Fibroblast of the conjunctiva (primary cell): Measurements from ENCODE around the gene CADM2.
"Not testable (repeated sequence)": the region's sequence is repeated elsewhere in the genome, so short reads cannot be mapped to it uniquely, and the experiment has no call there.

ENCODE experiments used
- DNase-seq: peaks from one replicate; pipeline ENCODE4 v3.0.0-alpha.2; 2010; ENCODE audit warnings: low read depth

CADM2 gene

DNA sequence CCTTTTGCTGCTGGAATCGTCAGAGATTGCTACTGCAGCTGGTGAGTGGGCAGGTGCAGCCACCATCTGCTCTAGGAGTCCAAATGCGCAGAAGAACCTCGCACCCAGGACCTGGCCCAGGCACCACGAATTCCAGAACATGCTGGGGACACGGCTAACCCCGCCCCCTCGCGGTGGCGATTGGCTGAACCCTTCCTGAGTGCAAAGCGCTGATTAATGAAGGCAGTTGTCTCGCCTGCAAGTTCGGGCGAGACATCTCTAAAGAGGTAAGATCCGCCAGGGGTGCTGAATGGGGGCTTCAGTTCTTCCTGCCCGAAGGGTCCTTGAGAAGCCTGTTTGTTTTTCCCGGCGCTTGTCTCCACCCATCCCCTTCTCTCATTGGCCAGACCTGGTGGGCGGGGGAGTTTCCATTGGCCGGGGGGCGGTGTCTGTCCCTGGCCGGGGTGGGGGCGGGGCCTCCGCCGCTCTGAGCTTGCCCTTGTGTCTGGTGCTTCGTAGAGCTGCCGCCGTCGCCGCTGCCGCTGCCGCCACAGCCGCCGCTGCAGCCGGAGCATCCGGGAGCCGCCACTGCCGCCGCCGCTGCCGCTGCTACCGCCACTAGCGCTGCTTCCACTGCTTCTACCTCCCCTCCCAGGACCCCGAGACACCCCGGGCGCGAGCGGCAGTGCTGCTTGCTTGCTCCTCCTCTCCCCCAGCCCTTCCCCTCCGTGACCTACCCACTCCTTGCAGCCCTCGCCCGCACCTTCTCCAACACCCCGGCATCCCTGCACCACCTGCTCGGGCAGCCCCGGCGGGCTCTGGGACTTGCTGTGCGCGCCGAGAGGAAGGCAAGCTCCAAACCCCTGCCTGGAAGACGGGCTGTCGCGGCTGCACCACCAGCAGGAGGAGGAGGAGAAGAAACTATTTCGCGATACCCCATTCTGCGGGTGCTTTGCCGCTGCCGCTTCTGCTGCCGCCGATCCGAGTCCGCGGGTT, at the start of gene CADM2:
Gene CADM2 (plus strand): TSS at position 495 of the 975 bp plus-strand sequence.
- peak; percentile 46 for DNase-seq

GRCh38 chr3:84918592-84918991, 40.2 kb upstream of the CADM2 start:
- not testable (repeated sequence) for DNase-seq

DNA sequence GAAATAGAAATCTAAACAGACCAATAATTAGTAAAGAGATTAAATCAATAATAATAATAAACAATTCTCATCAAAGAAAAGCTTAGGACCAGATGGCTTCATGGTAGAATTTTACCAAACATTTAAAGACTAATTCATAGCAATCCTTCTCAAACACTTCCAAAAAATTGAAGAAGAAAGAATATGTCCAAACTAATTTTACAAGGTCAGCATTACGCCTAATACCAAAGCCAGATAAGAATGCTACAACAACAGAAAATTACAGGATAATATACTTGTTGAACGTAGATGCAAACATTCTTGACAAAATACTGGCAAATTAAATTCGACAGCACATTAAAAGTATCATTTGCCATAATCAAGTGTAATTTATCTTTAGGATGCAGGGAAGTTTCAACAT, 36.1 kb upstream of the CADM2 start:
- DNase-seq = no peak

DNA sequence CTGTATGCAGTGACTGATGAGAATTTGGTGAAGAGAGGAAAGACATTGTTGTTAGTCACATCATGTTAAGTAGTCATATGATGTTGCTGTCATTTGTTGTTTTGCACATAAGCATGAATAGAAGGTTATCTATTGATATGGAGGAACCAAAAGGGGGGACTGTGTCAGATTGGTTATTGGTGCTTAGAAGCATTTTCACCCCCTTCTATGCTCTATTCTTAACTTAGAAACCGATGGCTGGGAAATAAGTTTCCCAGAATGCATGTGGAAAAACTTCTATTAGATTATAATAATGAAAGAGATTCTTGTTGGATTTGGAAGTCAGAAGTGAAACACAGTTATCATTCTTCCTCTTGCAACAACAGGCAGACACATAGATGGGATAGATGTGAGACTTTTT, 33.2 kb upstream of the CADM2 start:
- no peak for DNase-seq

- no peak for DNase-seq
Observed at GRCh38 chr3:84943379-84943778, 15.4 kb upstream of the CADM2 start.

DNA sequence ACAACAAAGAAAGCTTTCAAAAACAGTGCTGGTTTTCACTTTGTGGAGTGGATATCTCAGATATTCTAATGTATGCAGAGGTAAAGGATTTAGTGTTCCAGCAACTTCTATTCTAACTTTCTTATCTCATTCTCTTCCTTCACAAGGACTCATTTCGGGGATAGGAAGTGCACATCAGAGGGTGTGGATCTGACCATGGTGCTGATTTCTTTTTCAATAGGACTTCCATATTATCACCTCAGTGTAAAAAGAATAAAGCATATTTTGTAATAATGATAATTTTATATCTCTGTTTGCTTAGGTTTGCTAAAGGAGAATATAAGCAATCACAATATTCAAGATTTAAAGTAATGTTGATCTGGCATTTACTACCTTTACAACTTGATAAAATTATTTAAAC, 12.5 kb upstream of the CADM2 start:
- no peak for DNase-seq

DNA sequence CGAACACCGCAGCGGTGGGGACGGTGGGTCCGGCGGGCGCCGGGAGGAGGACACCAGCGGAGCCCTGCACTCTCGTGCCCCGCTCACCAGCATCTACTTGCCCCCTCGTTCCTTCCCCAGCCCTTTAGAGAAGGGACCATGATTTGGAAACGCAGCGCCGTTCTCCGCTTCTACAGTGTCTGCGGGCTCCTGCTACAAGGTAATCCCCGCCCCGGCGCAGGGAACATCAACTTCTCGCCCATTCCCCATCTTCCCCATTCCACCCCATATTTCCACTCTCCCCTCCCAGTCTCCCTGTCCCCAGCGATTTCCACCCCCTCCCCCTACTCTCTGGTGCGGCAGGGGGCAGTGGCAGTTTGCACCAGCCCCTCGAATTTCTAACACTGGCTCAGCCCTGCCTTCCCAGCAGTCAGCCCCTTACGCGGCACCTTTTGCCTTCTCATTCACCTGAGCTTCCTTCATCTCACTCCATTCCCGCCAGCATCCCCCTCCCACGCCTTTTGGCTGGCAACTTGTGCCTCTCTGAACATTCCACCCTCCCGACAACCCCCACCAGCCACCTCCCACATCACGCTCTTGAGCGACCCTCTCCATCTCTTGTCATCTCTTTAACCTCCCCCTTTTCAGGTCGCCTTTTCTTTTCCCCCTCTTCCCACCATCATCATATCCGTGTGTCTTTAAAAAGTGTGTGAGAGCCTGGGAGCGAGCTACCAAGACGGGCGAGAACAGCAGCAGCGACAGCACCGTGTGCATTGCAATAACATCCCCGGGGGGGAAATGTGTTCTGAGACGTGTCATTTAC, 882 bp downstream of the CADM2 start:
- no peak for DNase-seq

DNA sequence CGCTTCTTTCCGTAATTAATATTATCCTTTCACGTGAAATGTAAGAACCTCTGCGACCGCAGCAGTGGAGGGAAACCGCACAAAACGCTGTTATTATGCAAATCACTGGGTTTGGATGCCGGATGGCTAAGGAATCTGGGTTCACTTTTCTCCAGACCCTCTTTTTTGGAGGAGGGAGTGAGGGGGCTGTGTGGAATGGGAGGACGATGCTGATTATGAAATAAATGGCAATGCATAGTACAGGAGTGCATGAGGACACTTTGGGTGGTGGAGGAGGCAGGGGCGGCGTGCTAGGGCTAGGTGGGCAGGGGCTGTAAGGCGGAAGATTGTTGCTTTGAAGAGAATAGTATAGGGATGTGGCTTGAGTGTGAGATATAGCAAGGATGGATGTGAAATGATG, 1.8 kb downstream of the CADM2 start:
- no peak for DNase-seq

DNA sequence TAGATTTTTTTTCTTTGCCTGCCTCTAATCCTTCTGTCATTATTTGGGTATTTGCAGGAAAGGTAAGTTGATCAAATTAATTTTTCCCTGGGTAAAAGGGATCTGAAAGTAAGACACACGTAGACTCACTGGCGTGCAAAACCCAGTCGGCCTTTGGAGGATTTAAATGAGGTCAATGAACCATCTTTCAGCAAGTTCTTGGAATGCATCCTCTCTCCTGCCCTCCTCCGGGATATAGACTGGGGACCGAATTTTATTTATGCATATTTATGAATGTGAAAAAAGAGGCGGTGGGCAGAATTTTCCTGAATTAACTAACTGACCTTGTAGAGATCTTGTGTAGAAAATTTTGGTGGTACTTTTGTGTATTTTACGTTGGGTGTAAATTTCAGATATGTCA, 2.2 kb downstream of the CADM2 start:
- DNase-seq = no peak

GRCh38 chr3:84961521-84962255, 2.9 kb downstream of the CADM2 start:
- DNase-seq = no peak

DNA sequence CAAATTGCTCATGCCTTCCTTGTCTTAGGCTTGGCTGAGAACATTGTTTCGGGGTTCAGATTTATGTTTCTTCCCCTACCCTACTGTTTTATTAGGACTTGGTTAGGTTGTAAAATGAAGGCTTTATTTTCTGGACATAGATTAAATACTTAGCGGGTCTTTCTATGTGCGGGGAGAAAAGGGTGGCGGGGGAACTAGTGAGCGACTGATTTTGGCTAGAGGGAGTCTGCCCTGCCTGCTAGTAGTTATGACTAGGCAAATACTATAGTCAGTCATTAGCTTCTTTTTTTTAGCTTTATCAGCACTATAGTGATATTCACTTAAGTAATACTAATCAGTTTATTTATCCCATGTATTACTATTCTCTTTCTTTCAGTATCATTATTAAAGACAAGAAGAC, 3.6 kb downstream of the CADM2 start:
- no peak for DNase-seq

DNA sequence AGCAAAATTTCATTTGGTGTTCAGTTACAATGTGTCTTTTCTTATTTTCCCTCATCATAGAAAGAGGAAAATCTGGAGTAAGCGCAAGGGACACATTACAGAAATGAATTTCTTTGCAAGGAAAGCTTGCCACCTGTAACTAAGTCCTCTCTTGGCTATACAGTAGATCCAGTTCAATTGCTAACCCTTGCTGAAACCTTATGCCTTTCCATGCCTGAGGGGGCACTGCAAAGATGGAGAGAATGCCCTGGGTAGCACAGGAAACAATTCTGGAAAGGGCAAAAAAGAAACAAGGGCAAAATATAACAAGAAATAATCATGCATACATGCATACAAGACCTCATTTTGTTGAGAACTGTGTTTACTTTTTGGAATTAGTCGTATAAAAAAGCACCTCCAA, 4.3 kb downstream of the CADM2 start:
- DNase-seq = no peak

GRCh38 chr3:84965141-84965540, 6.4 kb downstream of the CADM2 start:
- DNase-seq = no peak

DNA sequence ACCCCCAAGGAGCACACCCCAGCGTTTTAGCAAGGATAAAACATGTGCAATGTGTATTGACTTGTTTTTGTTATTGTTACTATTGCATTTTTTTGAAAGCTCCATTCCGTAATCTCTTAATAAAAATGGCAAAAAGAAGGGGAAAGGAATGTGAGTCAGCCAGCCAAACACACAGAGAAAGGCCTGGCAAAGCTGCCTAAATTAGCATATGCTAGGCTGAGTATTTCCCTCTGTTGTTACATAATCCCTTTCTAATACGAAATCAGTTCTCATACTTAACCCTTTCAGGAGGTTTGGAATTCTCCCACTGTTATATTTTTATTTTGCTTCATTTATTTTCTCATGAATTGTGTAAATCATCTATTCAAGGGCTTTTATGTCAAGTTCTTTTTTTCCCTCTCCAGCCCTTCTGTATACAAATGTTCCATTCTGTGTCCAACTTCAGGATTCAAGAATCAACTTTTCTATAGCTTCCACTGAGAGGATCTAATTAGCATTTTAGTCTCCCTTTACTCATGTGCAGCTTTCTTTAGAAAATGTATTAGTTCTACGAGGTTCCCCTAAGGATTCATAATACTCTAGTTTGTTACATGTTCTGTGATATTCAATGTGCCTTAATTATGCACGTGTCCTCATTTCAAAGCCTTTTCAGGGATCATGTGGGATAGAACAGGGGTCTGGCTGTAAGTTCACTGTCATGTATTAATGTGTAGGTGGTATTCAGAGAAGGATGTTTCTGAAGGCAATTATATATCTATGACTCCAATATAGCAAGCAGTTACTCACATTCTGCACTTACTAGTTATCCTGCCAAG, 9.2 kb downstream of the CADM2 start:
- no peak for DNase-seq

GRCh38 chr3:84968701-84969235, 10.0 kb downstream of the CADM2 start:
- DNase-seq = no peak

GRCh38 chr3:84974347-84974746, 15.6 kb downstream of the CADM2 start:
- no peak for DNase-seq

- DNase-seq = no peak
Observed at GRCh38 chr3:84977021-84977420, 18.2 kb downstream of the CADM2 start.

DNA sequence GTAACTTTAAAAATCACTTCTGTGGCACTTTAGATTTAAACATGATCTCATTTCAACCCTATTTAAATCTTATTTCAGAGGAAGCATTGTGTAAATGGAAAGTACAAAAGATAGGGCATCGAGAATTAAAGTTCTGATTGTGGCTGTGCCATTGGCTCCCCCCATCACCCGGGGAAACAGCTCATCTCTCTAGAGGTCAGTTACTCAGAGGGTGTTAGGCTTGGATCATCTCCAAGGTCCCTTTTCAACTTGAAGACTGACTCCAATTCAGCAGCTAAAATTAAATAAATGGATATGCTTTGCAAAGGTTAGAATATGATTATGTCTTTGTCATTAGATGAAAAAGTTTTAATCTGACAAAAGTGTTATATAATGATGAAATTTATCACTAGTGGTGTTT, 20.1 kb downstream of the CADM2 start:
- no peak for DNase-seq

DNA sequence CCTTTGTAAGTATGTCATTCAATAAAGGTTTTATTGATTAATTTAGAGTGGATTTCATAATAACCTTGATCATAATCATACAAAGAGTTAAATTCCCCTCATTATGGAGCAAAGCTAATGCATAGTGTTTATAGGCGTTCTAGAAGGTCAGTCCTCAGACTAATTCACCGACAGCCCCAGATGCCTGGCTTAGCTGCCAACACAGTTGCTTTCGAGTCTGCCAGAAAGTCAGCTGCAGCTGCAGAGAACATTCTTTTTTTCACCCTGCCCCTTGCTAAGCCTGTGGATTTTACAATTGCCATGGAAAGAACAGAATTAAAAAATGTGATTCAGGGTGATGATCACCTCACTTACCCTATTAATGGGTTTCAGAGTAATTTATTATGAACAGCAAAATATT, 21.2 kb downstream of the CADM2 start:
- no peak for DNase-seq

DNA sequence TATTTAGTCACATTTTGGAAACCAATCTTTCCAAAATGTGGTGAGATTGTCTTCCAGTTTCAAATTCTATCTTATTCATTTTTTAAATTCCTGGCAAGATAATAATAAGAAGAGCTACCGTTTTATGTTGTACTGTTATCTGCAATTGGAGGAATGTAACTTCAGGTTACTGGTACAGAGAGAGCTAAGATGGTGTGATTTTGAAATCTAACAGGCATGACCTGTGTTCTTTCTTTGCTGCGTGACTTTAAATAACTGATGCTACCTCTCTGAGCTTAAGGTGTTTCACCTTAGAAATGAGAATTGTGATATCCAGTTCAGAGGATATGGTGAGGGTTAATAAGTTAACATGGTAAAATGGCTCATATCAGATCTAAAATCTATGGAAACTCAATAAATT, 21.7 kb downstream of the CADM2 start:
- DNase-seq = no peak

DNA sequence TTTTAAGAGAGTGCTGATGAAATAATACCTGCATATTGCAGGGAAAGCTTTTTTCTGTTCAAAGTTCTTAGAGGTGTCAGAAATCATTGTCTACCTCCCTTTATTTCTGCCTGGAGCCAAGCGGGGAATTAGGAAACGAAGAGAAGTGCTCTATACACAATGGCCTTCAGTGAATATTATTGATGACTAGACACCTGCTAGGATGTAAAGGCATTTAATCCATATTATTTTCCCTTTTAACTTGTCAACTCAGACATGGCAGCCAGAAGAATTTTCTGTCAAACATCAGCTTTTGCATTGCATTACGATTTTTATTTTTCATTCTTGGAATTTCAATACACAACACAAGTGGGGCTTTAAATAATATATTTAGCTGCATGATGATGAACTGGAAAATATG, 24.7 kb downstream of the CADM2 start:
- no peak for DNase-seq
